Measurements from ENCODE around the gene PBXIP1. TPM values are rescaled to one million over a fixed set of nuclear protein-coding genes. Genes with fewer than 3 reads are reported as not detected.
A peak's percentile ranks its signal among the peaks of the same experiment; 100 is the strongest.

The PBXIP1 gene
- total RNA-seq, 1 donor from 2014 or later: 82.1 TPM

- Mint-ChIP-seq H3K9me3 (ENCODE audit: unreplicated experiment) (no peaks in the 10 kb centered on the region), H3K4me1 (ENCODE audit: unreplicated experiment) (peaks cover 33% of the 10 kb centered on the region), H3K27me3 (ENCODE audit: unreplicated experiment) (peaks cover 11% of the 10 kb centered on the region), H3K36me3 (ENCODE audit: low read depth, unreplicated experiment) (peaks cover 4% of the 10 kb centered on the region), H3K27ac (ENCODE audit: unreplicated experiment) (peak overlapping the region; percentile 77), H3K4me3 (ENCODE audit: unreplicated experiment) (peak overlapping the region; percentile 97)
- DNase-seq (ENCODE audit: low spot score): no peak
- no peak for TF ChIP-seq CTCF (IDR thresholded peaks at IDR 0.05; ENCODE audit: unreplicated experiment)
These were observed 48.0 kb upstream of the PBXIP1 start for GRCh38 chr1:155003766-155004351.

- Mint-ChIP-seq H3K4me3 (ENCODE audit: unreplicated experiment) (peak overlapping the region; percentile 97), H3K9me3 (ENCODE audit: unreplicated experiment) (no peaks in the 10 kb centered on the region), H3K4me1 (ENCODE audit: unreplicated experiment) (peaks cover 33% of the 10 kb centered on the region), H3K36me3 (ENCODE audit: low read depth, unreplicated experiment) (peaks cover 4% of the 10 kb centered on the region), H3K27me3 (ENCODE audit: unreplicated experiment) (peaks cover 13% of the 10 kb centered on the region), H3K27ac (ENCODE audit: unreplicated experiment) (peak overlapping the region; percentile 77)
- DNase-seq (ENCODE audit: low spot score): peak; percentile 33
- TF ChIP-seq CTCF (IDR thresholded peaks at IDR 0.05; ENCODE audit: unreplicated experiment): no peak
These were observed 47.4 kb upstream of the PBXIP1 start for GRCh38 chr1:155003227-155003765.

DNA sequence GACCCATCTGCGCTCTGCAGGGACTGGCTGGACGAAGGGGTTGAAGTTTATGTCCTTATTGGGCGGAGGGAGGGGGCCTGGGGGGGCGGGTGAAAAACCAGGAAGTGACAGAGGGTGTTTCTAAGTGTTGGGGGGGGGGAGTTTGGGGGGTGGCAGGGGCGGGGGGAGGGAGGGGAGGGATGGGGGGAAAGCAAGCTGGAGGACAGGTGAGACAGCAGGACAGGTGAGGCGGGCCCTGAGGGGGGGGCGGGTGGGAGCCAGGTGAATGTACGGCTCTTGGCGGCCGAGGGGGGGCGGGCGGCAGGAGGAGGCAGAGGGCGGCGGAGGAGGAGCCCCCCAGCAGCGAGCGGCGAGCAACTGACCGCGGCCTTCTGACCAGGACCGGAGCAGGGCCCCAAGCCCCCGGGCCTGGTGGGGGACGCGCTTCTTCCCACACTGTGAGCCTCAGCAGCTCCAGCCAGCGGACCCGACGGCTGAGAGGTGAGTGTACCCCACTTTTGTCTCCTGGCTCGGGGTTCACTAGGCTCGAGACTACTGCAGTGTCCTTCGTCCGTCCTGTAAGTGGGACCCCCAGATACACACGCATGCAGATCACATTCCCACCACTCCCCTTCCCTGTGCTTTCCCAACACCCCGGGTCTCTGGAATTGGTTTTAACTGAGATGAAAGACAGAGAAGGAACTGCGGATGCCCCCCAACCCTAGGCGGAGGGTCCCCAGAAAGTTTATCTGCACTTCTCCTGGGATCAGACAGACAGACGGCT is 46.7 kb upstream of the PBXIP1 start, which contains the start of gene ZBTB7B:
Gene ZBTB7B (plus strand): TSS at position 339 of the 763 bp plus-strand sequence. CDS start 11,859 bp downstream, outside the sequence.
- Mint-ChIP-seq H3K27ac (ENCODE audit: unreplicated experiment) (peak within 1 kb of the TSS; percentile 77), H3K36me3 (ENCODE audit: low read depth, unreplicated experiment) (peaks cover 4% of the 10 kb centered on the region), H3K4me1 (ENCODE audit: unreplicated experiment) (peaks cover 33% of the 10 kb centered on the region), H3K4me3 (ENCODE audit: unreplicated experiment) (peak within 1 kb of the TSS; percentile 97), H3K9me3 (ENCODE audit: unreplicated experiment) (no peaks in the 10 kb centered on the region), H3K27me3 (ENCODE audit: unreplicated experiment) (peaks cover 13% of the 10 kb centered on the region)
- peak; percentile 43 for DNase-seq (ENCODE audit: low spot score)
- no peak for TF ChIP-seq CTCF (IDR thresholded peaks at IDR 0.05; ENCODE audit: unreplicated experiment)

- peak; percentile 99 for DNase-seq (ENCODE audit: low spot score)
- no peaks in the 10 kb centered on the region for H3K9me3 Mint-ChIP-seq (ENCODE audit: unreplicated experiment)
- peaks cover 13% of the 10 kb centered on the region for H3K27me3 Mint-ChIP-seq (ENCODE audit: unreplicated experiment)
- peaks cover 4% of the 10 kb centered on the region for H3K36me3 Mint-ChIP-seq (ENCODE audit: low read depth, unreplicated experiment)
- H3K4me3 Mint-ChIP-seq (ENCODE audit: unreplicated experiment): peak overlapping the region; percentile 91
- no peak for TF ChIP-seq CTCF (IDR thresholded peaks at IDR 0.05; ENCODE audit: unreplicated experiment)
- H3K4me1 Mint-ChIP-seq (ENCODE audit: unreplicated experiment): peaks cover 32% of the 10 kb centered on the region
- peak overlapping the region; percentile 42 for H3K27ac Mint-ChIP-seq (ENCODE audit: unreplicated experiment)
These were observed 46.0 kb upstream of the PBXIP1 start for GRCh38 chr1:155001675-155002463.

Measured in endothelial cell (in vitro differentiated cells).